HG03342 (cell line): Measurements from ENCODE around the gene TMEM81.

Experiments used
- ATAC-seq: cut with Tn5 transposase; IDR thresholded peaks from one replicate; pipeline ENCODE4 v1.9.1; 2021; ENCODE audit warnings: mild to moderate bottlenecking, moderate library complexity; ENCODE audit not compliant: unreplicated experiment

TMEM81 gene

GRCh38 chr1:205038132-205038786 lies 46.0 kb downstream of the TMEM81 start:
- no peak for ATAC-seq

GRCh38 chr1:205037539-205037938 lies 46.7 kb downstream of the TMEM81 start:
- ATAC-seq = no peak
